OCI-M1 (cell line): ENCODE results near the gene SLC41A2.
"Not testable (repeated sequence)": the region's sequence is repeated elsewhere in the genome, so short reads cannot be mapped to it uniquely, and the experiment has no call there.

ENCODE experiments used
- DNase-seq: peaks from one replicate; lab custom pipeline; 2025; lab: John Stamatoyannopoulos, UW

Gene SLC41A2

DNA sequence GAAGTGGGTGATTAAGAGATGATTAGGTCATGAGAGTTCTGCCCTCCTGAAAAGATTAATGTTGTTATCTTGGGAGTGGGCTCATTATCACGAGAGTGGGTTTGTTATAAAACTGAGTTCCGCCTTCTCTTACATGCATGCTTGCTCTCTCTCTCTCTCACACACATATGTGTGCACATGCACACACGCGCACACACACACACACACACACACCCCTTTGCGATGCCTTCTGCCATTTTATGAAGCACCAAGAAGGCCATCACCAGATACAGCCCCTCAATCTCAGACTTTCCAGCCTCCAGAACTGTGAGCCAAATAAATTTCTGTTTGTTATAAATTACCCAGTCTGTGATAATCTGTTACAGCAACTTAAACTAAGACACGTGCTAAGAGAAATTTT is 5.7 kb upstream of the SLC41A2 start:
- no peak for DNase-seq

DNA sequence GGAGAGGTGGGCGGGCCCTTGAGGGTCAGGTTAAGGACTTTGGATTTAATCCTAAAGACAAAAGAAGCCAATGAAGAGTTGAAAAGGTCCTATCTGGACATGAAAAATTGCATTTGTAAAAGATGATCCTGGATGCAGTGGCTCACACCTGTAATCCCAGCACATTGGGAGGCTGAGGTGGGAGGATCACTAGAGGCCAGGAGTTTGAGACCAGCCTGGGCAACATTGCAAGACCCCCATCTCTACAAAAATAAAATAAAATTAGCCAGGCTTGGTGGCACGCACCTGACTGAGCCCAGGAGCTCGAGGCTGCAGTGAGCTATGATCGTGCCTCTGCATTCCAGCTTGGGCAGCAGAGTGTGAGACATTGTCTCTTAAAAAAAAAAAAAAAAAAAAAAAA is 2.4 kb upstream of the SLC41A2 start:
- no peak for DNase-seq

- peak; percentile 69 for DNase-seq
Observed at GRCh38 chr12:104959335-104959841, 1.3 kb upstream of the SLC41A2 start.

DNA sequence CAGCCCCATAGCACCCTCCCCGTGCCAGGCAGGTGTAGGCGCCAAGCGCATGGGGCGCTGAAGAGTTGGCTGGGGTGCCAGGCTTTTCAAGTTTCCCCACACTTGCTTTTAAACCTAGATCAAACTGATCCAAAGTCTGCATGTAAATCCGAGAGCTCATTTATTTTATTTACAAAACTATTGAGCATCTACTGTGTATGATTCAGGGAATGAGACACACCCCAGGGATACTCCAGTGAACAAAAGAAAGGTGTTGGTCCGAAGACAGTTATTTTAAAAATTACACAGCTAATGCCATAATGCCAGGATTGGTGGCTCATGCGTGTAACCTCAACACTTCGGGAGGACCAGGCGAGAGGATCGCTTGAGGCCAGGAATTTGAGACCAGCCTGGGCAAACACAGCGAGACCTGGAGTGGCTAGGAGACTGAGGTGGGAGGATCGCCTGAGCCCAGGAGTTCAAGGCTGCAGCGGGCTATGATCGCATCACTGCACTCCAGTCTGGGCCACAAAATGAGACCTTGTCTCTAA is 780 bp upstream of the SLC41A2 start:
- DNase-seq: no peak

DNA sequence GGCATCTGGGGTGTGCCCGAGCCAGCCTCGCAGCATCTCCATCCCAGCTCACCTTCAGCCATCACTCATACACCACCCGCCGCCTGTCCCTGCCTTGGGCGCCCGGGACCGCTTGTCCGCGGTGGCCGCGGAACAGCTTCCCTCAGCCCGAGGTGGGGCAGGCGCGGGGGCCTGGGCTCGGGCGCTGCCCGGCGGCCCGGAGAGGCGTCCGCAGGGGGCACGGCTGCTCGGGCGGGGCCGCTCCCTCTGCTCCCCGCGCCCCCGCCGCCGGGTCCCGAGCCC is 430 bp downstream of the SLC41A2 start:
- DNase-seq: no peak

DNA sequence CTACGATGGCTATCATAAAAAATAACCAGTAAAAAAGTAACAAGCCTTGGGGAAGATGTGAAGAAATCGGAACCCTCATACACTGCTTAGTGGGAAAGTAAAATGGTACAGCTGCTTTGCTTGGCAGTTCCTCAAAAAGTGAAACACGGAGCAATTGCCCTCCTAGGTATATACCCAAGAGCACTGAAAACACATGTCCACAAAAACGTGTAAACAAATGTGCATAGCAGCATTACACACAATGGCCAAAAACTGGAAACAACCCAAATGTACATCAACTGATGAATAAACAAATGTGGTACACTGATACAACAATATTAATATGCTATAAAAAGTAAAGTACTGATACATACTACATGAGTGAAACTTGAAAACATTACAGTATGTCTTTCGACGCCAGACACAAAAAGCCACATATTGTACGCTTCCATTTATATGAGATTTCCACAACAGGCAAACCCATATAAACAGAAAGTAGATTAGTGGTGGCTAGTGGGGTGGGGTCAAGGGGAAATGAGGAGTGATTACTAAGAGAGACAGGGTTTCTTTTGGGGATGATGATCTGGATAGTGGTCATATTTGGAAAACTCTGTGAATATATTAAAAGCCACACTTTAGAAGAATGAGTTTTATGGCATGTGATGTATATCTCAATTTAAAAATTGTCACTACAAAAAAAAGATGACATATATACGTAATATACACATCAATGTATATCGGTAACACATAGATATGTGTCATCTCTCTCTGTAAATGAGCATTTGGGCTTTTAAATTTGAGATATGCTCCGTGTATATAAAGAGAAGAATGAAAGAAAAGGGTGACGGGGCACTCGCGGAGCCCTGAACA is 996 bp downstream of the SLC41A2 start:
- no peak for DNase-seq

DNA sequence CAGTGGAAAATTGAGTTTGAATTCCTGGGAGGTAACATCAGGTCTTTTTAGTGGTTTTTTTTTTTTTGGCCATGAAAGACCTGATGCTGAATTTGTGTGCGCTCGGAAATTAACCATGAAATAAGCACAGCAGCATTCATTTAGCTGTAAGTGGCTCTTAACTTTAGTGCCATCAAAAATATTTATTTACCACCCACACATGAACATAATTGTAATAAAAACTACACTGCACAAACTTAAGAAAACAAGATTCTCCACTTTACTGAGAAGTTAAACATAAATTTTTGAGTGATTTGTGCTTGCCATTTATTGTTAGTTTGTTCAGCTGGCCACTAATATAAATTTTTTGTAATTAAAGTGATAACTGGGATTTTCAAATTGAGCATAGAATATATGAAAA is 2.4 kb downstream of the SLC41A2 start:
- DNase-seq: no peak

DNA sequence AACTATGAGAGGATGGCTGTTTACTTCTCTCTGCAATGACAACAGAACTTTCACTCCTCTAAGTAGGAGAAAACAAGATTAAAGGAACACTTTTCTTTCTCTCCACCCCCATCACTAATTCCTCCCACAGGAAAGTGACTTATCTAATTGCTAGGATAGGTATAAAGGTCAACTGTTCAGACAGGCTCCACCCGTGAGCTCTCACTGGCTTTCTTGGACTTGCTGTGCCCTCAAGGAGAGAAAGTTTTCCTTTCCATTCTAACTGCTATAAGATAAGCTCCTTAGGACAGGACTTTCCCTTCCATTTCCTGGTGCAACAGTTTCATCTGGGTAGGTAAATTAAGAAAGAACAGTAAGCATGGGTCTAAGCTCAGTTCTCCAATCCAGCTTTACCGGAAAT is 4.8 kb downstream of the SLC41A2 start:
- DNase-seq: peak; percentile 31

- peak; percentile 70 for DNase-seq
Observed at GRCh38 chr12:104952816-104953215, 5.3 kb downstream of the SLC41A2 start.

GRCh38 chr12:104951759-104952509 is 6.2 kb downstream of the SLC41A2 start:
- no peak for DNase-seq

- DNase-seq: not testable (repeated sequence)
Observed at GRCh38 chr12:104948716-104949115, 9.4 kb downstream of the SLC41A2 start.

DNA sequence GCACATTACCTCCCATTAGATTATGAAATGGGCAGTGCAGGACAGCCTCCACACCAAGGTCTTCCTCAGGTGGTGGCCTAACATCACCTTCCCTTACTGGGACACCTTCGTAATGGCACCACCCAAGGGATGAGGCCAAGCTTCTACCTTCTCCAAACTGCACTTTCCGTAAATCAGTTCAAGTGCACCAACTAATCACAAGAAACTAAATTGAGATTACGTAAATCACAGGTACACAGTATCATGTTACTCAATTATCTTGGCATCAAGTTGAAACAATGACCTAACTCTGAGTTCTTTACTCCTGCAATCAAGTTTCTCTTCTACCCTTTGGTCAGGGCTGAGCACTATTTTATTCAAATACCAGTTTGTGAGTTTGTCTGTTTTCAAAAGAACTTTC is 13.8 kb downstream of the SLC41A2 start:
- DNase-seq: no peak

DNA sequence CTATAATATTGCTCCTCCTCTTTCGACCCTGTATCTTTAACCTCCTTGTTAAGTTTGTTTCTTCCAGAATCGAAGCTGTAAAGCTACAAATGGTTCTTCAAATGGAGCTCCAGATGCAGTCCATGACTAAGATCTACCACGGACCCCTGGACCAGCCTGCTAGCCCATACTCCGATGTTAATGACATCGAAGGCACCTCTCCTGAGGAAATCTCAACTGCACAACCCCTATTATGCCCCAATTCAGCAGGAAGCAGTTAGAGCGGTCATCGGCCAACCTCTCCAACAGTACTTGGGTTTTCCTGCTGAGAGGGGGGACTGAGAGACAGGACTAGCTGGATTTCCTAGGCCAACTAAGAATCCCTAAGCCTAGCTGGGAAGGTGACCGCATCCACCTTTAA is 14.7 kb downstream of the SLC41A2 start:
- not testable (repeated sequence) for DNase-seq

DNA sequence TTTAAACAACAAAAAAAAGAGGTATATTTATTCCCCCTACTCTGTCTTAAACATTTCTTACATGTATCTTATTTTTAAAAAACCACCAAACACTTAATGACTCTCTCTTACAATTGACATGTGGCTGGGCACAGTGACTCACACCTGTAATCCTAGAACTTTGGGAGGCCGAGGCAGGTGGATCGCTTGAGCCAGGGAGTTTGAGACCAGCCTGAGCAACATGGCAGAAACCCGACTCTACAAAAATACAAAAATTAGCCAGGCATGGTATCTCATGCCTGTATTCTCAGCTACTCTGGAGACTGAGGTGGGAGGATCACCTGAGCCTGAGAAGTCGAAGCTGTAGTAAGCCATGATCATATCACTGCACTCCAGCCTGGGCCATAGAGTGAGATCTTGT is 16.0 kb downstream of the SLC41A2 start:
- DNase-seq: no peak

DNA sequence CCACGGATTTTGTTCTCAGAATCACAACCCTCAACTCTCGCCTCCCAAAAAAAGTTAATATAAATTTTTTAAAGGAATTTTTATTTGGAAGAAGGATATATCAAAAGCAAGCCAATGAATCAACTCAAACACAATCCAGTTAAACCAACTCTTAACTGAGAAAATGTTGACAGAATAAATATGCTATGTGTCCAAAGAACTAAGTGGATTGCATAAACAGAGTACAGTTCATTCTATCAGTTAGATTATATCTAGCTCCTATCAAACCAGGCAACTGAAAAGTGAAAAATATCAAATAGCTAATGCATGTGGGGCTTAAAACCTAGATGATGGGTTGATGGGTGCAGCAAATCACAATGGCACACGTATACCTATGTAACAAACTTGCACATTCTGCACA is 16.6 kb downstream of the SLC41A2 start:
- DNase-seq: no peak

DNA sequence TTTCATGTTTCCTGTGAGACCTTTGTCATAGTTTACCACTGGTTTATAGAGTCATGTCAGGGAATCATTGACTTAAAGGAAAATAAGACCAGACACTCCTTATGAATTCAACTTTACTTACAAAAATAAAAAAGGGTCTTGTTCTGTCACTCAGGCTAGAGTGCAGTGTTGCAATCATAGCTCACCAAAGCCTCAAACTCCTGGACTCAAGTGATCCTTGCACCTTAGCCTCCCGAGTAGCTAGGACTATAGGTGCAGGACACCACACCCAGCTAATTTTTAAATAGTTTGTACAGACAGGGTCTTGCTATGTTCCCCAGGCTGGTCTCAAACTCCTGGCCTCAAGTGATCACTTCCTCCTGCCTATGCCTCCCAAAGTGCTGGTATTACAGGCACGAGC is 19.0 kb downstream of the SLC41A2 start:
- no peak for DNase-seq

DNA sequence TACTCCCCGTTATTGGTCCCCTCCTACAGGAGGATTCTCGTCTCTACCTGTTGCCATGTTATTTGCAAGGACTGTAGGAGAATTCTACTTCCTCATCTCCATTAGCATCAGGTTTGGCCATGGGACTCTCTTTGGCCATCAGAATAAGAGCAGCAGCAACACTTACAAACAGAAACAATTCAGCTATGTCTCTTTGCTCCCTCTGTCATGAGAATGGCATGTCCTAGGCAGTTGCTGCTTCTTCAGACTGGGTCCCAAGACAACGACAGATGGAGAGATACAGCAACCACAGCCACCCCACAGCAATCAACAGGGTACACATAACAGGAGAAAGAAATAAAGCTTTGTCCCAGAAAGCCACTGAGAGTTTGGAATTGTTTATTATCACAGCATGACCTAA is 19.7 kb downstream of the SLC41A2 start:
- DNase-seq: peak; percentile 12

GRCh38 chr12:104935886-104936285 is 22.2 kb downstream of the SLC41A2 start:
- no peak for DNase-seq

GRCh38 chr12:104933778-104934177 is 24.3 kb downstream of the SLC41A2 start:
- no peak for DNase-seq

- no peak for DNase-seq
Observed at GRCh38 chr12:104933128-104933527, 25.0 kb downstream of the SLC41A2 start.

GRCh38 chr12:104930388-104931326 is 27.4 kb downstream of the SLC41A2 start:
- DNase-seq: no peak

DNA sequence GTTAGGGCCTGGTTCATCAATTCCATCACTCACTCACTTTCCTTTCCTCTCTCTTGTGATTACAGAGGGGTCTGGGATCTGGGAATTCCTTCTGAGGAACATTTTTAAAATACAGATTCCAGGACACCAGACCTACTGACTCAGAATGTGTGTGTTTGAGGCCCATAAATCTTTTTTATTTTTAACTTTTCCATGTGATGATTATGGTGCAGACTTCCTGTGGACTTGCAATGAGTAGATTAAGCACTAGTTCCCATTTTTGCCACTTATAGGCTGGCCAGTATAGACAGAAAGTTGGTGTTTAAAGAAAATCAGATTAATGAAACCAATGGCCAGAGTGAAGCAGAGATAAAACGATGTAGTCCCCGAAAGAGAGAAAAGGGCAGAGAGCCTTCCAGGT is 28.1 kb downstream of the SLC41A2 start:
- peak; percentile 11 for DNase-seq
